Adrenal gland (tissue), 12 donors: ENCODE data around the gene TM7SF3. TPM values are rescaled to one million over a fixed set of nuclear protein-coding genes. Genes with fewer than 3 reads are reported as not detected.

Experiments used
- DNase-seq, 7 donors: peaks; one replicate each; pipeline ENCODE4 v3.0.0-alpha.2; 2019 to 2020
- H3K27ac ChIP-seq, 5 donors: fragments of 200-600 bp; sonication (generic) in 4 of 5; 1 replicate in 3 of 5; 2 replicates in 2 of 5; pipeline versions ENCODE4 v1.5.1 to v1.8.0; 2016 to 2020; ENCODE audit warnings: mild to moderate bottlenecking in 1 of 5
- H3K27me3 ChIP-seq: fragments of 200-600 bp; 2 replicates; pipeline ENCODE4 v1.8.0; 2021
- H3K36me3 ChIP-seq, 2 donors: fragments of 200-600 bp; replicated peaks in 1 of 2; 1 replicate in 1 of 2; 2 replicates in 1 of 2; pipeline versions ENCODE4 v1.5.1 to v1.8.0; 2018 to 2022
- H3K4me1 ChIP-seq, 2 donors: fragments of 200-600 bp; replicated peaks in 1 of 2; 1 replicate in 1 of 2; 2 replicates in 1 of 2; pipeline versions ENCODE4 v1.5.1 to v1.8.0; 2018 to 2021
- H3K4me3 ChIP-seq, 4 donors: fragments of 200-600 bp; sonication (generic) in 3 of 4; one replicate each; pipeline ENCODE4 v1.5.1; 2016 to 2018
- H3K9me3 ChIP-seq, 3 donors: fragments of 200-600 bp; sonication (generic) in 1 of 3; replicated peaks in 1 of 3; 1 replicate in 2 of 3; 2 replicates in 1 of 3; pipeline versions ENCODE4 v1.5.1 to v1.8.0; 2016 to 2021
- POLR2A ChIP-seq, 2 donors: fragments of 450-650 bp; IDR thresholded peaks; one replicate each; pipeline ENCODE4 v1.6.1; 2017; ENCODE audit warnings: antibody characterized with exemption in 2 of 2, mild to moderate bottlenecking in 2 of 2, moderate library complexity in 1 of 2
- WGBS, 4 donors: extraction: QIAGEN DNeasy Blood & Tissue Kit in 2 of 4; methylation state at CpG; one replicate each; pipeline versions ENCODE4 v1.1.5 to v1.1.7; 2013 to 2017; 5-methylcytosine and 5-hydroxymethylcytosine counted together
- intact Hi-C, 2 donors: fragments of 100-400 bp; cut with DNase I; formaldehyde crosslinking; loops; one replicate each; pipeline versions ENCODE4 v1.14.1 to v1.15.0; 2022 to 2023
- polyA plus RNA-seq, 3 donors: library from polyadenylated mRNA; stranded (reverse); fragments of 200-250 nt in 2 of 3; fragments of 350-450 nt in 1 of 3; fragmentation: Illumina TruSeq in 1 of 3; extraction: RNeasy Lipid Tissue Mini Kit (QIAGEN cat#74804) in 1 of 3; gene quantifications; one replicate each; pipeline ENCODE4 v1.2.3, GENCODE V29; 2013 to 2014
- total RNA-seq, 9 donors: library from RNA; depleted of rRNA in 4 of 9; stranded (reverse); fragments of >200 nt in 4 of 9; fragments of 120-200 nt in 1 of 9; fragmentation: NEBNext Ultra II Directional in 1 of 9; extraction: Animal tissue kit (Norgen Biotek cat#: 25700) in 1 of 9; gene quantifications; one replicate each; pipeline versions ENCODE4 v1.1.0 to v1.2.4, GENCODE V29; 2013 to 2023
- TF ChIP-seq, protein P1 (sequence below), 6 experiments: fragments of 450-650 bp in 4 of 6; fragments of 200-600 bp in 2 of 6; sonication (generic) in 1 of 6; IDR thresholded peaks; 1 replicate in 5 of 6; 2 replicates in 1 of 6; pipeline versions ENCODE4 v1.5.1 to v1.8.0; 2016 to 2021; ENCODE audit warnings: antibody characterized with exemption in 6 of 6, mild to moderate bottlenecking in 2 of 6, moderate library complexity in 1 of 6
- donor health status: healthy with polysubstance abuse.
- donor health status: Bipolar disorder and iron deficiency.
- donor health status: DM: yes; HTN: yes; CAD: no.
- donor health status: DM: no; HTN: no; CAD: no.
- donor health status: DM: no; HTN: no; CAD: no.
- donor health status: DM: yes; HTN: yes; CAD: no.

Gene TM7SF3
- total and polyA plus RNA-seq, 12 donors, result 12.3 to 197 (median 68.1) TPM

DNA sequence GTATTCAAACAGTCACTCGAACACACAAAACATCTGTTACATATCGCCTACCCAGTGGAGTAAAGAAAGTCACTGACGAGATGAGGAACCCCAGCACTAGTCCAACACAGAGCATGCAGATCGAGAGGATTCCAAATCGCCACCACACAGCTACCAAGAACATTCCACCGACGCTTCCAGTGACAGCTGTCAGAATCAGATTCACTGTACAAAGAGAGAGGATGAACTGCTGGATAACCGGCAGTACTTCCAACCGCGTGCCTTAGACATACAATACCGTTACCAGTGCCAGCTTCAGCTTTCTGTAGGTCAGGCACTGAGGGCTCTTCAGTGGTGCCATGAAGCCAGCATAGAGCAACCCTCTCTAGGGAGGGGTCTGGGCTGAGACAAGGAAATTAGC, 34.5 kb downstream of the TM7SF3 start:
- Histone ChIP-seq H3K4me3 (no peak overlapping the region), H3K27me3 (no peaks in the 10 kb centered on the region), H3K36me3 (peaks cover 0 to 12% of the 10 kb centered on the region in 2 donors), H3K9me3 (no peaks in the 10 kb centered on the region), H3K4me1 (no peaks in the 10 kb centered on the region), H3K27ac (no peak overlapping the region)
- no peak for DNase-seq
- intact Hi-C loops, result no loop called here
- 92 to 97% (median 95%) methylated on average over 11 of the region's 11 CpGs for WGBS, 4 donors
- TF ChIP-seq POLR2A (IDR thresholded peaks at IDR 0.05), result no peak
- TF ChIP-seq, protein P1, sequence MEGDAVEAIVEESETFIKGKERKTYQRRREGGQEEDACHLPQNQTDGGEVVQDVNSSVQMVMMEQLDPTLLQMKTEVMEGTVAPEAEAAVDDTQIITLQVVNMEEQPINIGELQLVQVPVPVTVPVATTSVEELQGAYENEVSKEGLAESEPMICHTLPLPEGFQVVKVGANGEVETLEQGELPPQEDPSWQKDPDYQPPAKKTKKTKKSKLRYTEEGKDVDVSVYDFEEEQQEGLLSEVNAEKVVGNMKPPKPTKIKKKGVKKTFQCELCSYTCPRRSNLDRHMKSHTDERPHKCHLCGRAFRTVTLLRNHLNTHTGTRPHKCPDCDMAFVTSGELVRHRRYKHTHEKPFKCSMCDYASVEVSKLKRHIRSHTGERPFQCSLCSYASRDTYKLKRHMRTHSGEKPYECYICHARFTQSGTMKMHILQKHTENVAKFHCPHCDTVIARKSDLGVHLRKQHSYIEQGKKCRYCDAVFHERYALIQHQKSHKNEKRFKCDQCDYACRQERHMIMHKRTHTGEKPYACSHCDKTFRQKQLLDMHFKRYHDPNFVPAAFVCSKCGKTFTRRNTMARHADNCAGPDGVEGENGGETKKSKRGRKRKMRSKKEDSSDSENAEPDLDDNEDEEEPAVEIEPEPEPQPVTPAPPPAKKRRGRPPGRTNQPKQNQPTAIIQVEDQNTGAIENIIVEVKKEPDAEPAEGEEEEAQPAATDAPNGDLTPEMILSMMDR (IDR thresholded peaks at IDR 0.05), result no peak

DNA sequence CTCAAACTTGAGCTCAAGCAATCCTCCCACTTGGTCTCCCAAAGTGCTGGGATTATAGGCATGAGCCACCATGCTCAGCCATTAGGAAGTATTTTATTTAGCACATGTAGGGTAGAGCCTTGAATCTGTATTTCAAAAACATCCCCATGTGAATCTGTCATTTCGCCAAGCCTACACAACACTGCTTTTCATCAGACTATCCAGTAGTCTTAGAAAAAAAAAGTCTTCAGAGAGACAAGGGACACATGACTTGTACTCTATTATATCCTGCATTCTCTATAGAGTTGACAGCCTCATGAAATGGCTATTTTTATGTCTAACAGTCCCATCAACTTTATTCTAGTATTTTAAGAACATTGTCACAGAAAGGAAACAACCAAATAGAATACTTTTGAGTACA, 35.4 kb downstream of the TM7SF3 start:
- Histone ChIP-seq H3K4me3 (no peak overlapping the region), H3K4me1 (no peaks in the 10 kb centered on the region), H3K27me3 (no peaks in the 10 kb centered on the region), H3K9me3 (no peaks in the 10 kb centered on the region), H3K36me3 (peaks cover 0 to 15% of the 10 kb centered on the region in 2 donors), H3K27ac (no peak overlapping the region)
- DNase-seq, result no peak
- intact Hi-C loops, result no loop called here
- TF ChIP-seq, protein P1 (IDR thresholded peaks at IDR 0.05), result no peak
- no peak for TF ChIP-seq POLR2A (IDR thresholded peaks at IDR 0.05)
- WGBS, 4 donors, result 88 to 96% (median 94%) methylated on average over 1 of the region's 1 CpG

DNA sequence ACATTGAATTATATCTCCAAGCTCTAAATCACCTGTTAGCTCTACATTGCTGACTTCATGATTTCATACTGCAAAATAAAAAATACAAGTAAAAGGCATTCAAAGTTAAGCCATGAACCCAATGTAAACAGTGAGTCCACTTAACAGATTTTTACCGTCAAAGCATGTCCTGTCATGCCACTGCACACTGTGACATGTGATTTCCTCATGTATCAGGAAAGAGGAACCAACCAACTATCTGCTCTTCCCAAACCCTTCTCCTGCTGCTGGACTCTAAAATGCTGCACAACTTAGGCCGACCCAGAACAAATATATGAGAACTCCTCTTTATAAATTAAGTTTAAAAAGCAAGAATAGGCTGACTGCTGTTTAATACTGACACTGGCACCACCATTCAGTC, 37.5 kb downstream of the TM7SF3 start:
- Histone ChIP-seq H3K9me3 (no peaks in the 10 kb centered on the region), H3K27me3 (no peaks in the 10 kb centered on the region), H3K4me1 (no peaks in the 10 kb centered on the region), H3K27ac (no peak overlapping the region), H3K36me3 (peaks cover 0 to 21% of the 10 kb centered on the region in 2 donors), H3K4me3 (no peak overlapping the region)
- no peak for TF ChIP-seq POLR2A (IDR thresholded peaks at IDR 0.05)
- TF ChIP-seq, protein P1 (IDR thresholded peaks at IDR 0.05), result no peak
- WGBS, 4 donors, result 79 to 88% (median 84%) methylated on average over 2 of the region's 2 CpGs
- no peak for DNase-seq
- intact Hi-C loops, result no loop called here

DNA sequence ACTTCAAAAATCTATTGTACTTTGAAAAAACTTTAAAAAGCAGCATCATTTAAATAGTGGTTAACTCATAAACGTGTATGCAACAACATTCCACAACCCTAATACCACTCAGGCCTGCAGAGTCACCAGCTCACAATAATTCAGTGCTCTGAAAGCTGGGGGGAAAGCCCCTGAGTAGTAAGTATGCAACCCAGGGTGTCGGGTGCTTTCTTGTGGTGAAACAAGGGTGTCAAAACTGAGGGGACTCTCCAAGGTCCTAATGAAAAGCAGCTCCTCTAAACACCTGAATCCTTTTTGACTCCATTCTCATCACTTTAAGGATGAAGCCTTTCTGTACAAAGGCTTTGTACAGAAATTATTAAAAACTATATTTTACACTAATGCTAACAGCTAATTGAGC, 42.2 kb downstream of the TM7SF3 start:
- DNase-seq, result no peak
- no peak overlapping the region for H3K4me3 ChIP-seq
- no peaks in the 10 kb centered on the region for H3K27me3 ChIP-seq
- no peaks in the 10 kb centered on the region for H3K9me3 ChIP-seq
- no peaks in the 10 kb centered on the region for H3K4me1 ChIP-seq
- no peak overlapping the region for H3K27ac ChIP-seq
- TF ChIP-seq, protein P1 (IDR thresholded peaks at IDR 0.05), result no peak
- TF ChIP-seq POLR2A (IDR thresholded peaks at IDR 0.05), result no peak
- intact Hi-C loops, result no loop called here
- 83 to 91% (median 87%) methylated on average over 2 of the region's 2 CpGs for WGBS, 4 donors
- peaks cover 0 to 23% of the 10 kb centered on the region in 2 donors for H3K36me3 ChIP-seq
